Upper lobe of left lung (tissue), 6 donors: ENCODE data around the gene ZCCHC7. TPM values are rescaled to one million over a fixed set of nuclear protein-coding genes. Genes with fewer than 3 reads are reported as not detected.
"Not testable (repeated sequence)": the region's sequence is repeated elsewhere in the genome, so short reads cannot be mapped to it uniquely, and the experiment has no call there.

Experiments
- ATAC-seq, 2 donors: fragments of 200-7000 bp; cut with Tn5 transposase; one replicate each; pipeline ENCODE4 v1.9.1; 2022; ENCODE audit warnings: mild to moderate bottlenecking in 2 of 2, moderate library complexity in 2 of 2; ENCODE audit not compliant: low FRiP score in 2 of 2
- DNase-seq, 2 donors: peaks; one replicate each; pipeline ENCODE4 v3.0.0-alpha.2; 2019 to 2020
- H3K27ac ChIP-seq, 4 donors: fragments of 200-600 bp; sonication (generic); one replicate each; pipeline ENCODE4 v1.5.1; 2016 to 2019
- H3K27me3 ChIP-seq, 4 donors: fragments of 200-600 bp; sonication (generic); one replicate each; pipeline ENCODE4 v1.5.1; 2017 to 2019
- H3K36me3 ChIP-seq, 4 donors: fragments of 200-600 bp; sonication (generic); one replicate each; pipeline ENCODE4 v1.5.1; 2016 to 2019
- H3K4me1 ChIP-seq, 4 donors: fragments of 200-600 bp; sonication (generic); one replicate each; pipeline ENCODE4 v1.5.1; 2018 to 2019
- H3K4me3 ChIP-seq, 4 donors: fragments of 200-600 bp; sonication (generic); one replicate each; pipeline ENCODE4 v1.5.1; 2017 to 2019; ENCODE audit warnings: mild to moderate bottlenecking in 2 of 4, moderate library complexity in 1 of 4
- H3K9me3 ChIP-seq, 4 donors: fragments of 200-600 bp; sonication (generic); one replicate each; pipeline ENCODE4 v1.5.1; 2018 to 2019
- EP300 ChIP-seq, 4 donors: sonication (generic); formaldehyde crosslinking; IDR thresholded peaks; one replicate each; pipeline ENCODE4 v1.5.1; 2017; ENCODE audit warnings: antibody characterized with exemption in 4 of 4, control low read depth in 2 of 4
- POLR2A ChIP-seq, 4 donors: fragments of 450-650 bp; IDR thresholded peaks; one replicate each; pipeline ENCODE4 v1.5.1; 2016 to 2017; ENCODE audit warnings: antibody characterized with exemption in 4 of 4, mild to moderate bottlenecking in 2 of 4
- POLR2AphosphoS5 ChIP-seq, 2 donors: sonication (generic); formaldehyde crosslinking; IDR thresholded peaks; one replicate each; pipeline ENCODE4 v1.5.1; 2017; ENCODE audit warnings: antibody characterized with exemption in 2 of 2
- WGBS, 2 donors: methylation state at CpG; one replicate each; pipeline ENCODE4 v1.1.5; 2017 to 2018; 5-methylcytosine and 5-hydroxymethylcytosine counted together
- total RNA-seq, 6 donors: library from RNA; depleted of rRNA in 4 of 6; stranded (reverse); fragments of >200 nt in 4 of 6; gene quantifications; one replicate each; pipeline versions ENCODE4 v1.1.0 to v1.2.1, GENCODE V29; 2016 to 2021
- TF ChIP-seq, protein P1 (sequence below), 6 experiments: fragments of 450-650 bp in 4 of 6; fragments of 200-600 bp in 2 of 6; sonication (generic) in 2 of 6; IDR thresholded peaks; one replicate each; pipeline ENCODE4 v1.5.1; 2016 to 2019; ENCODE audit warnings: antibody characterized with exemption in 6 of 6
- donor health status: DM: no; HTN: no; CAD: no; lungs with moderate emphysema.
- donor health status: DM: no; HTN: yes; CAD: no; lungs with severe emphysema.

The ZCCHC7 gene
- total RNA-seq, 6 donors from 2014 or later: 11.1 to 44.0 (median 18.7) TPM

GRCh38 chr9:37301854-37302172 is 181.4 kb downstream of the ZCCHC7 start:
- WGBS, 2 donors: 0 to 79% methylated on average over 1 of the region's 1 CpG
- H3K27me3 ChIP-seq: no peaks in the 10 kb centered on the region
- TF ChIP-seq, protein P1, sequence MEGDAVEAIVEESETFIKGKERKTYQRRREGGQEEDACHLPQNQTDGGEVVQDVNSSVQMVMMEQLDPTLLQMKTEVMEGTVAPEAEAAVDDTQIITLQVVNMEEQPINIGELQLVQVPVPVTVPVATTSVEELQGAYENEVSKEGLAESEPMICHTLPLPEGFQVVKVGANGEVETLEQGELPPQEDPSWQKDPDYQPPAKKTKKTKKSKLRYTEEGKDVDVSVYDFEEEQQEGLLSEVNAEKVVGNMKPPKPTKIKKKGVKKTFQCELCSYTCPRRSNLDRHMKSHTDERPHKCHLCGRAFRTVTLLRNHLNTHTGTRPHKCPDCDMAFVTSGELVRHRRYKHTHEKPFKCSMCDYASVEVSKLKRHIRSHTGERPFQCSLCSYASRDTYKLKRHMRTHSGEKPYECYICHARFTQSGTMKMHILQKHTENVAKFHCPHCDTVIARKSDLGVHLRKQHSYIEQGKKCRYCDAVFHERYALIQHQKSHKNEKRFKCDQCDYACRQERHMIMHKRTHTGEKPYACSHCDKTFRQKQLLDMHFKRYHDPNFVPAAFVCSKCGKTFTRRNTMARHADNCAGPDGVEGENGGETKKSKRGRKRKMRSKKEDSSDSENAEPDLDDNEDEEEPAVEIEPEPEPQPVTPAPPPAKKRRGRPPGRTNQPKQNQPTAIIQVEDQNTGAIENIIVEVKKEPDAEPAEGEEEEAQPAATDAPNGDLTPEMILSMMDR (IDR thresholded peaks at IDR 0.05): no peak
- TF ChIP-seq POLR2A (IDR thresholded peaks at IDR 0.05): no peak
- TF ChIP-seq POLR2AphosphoS5 (IDR thresholded peaks at IDR 0.05): no peak
- TF ChIP-seq EP300 (IDR thresholded peaks at IDR 0.05): no peak
- DNase-seq (no peak), ATAC-seq (no peak)
- H3K4me3 ChIP-seq: no peak overlapping the region
- no peaks in the 10 kb centered on the region for H3K9me3 ChIP-seq
- H3K27ac ChIP-seq: no peak overlapping the region
- H3K36me3 ChIP-seq: peaks cover 0 to 24% (median 0%) of the 10 kb centered on the region in 4 donors
- peaks cover 0 to 3% (median 0%) of the 10 kb centered on the region in 4 donors for H3K4me1 ChIP-seq

- Histone ChIP-seq H3K4me1 (peaks cover 0 to 3% (median 0%) of the 10 kb centered on the region in 4 donors), H3K4me3 (no peak overlapping the region), H3K27me3 (no peaks in the 10 kb centered on the region), H3K27ac (no peak overlapping the region), H3K36me3 (peaks cover 0 to 26% (median 0%) of the 10 kb centered on the region in 4 donors), H3K9me3 (no peaks in the 10 kb centered on the region)
- DNase-seq: no peak
- TF ChIP-seq POLR2A (IDR thresholded peaks at IDR 0.05) (no peak), EP300 (IDR thresholded peaks at IDR 0.05) (no peak), POLR2AphosphoS5 (IDR thresholded peaks at IDR 0.05) (no peak)
- TF ChIP-seq, protein P1 (IDR thresholded peaks at IDR 0.05): no peak
- ATAC-seq: no peak
- WGBS, 2 donors: 35 to 39% methylated on average over 3 of the region's 3 CpGs
Measured at GRCh38 chr9:37302277-37302676, 181.9 kb downstream of the ZCCHC7 start.

DNA sequence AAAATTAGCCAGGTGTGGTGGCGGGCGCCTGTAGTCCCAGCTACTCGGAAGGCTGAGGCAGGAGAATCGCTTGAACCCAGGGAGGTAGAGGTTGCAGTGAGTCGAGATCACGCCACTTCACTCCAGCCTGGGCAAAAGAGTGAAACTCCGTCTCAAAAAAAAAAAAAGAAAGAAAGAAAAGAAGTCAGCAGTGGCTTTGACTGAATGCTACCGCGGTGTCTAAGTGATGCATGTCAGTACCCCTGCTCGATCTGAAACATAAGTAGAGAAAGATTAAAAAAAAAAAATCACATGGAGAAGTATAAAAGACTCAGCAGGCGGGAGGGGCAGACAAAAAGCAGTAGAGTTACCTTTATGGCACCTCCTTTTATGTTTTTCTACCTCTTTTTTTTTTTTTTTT is 182.9 kb downstream of the ZCCHC7 start:
- not testable (repeated sequence) for DNase-seq, H3K9me3 ChIP-seq, H3K4me3 ChIP-seq, H3K4me1 ChIP-seq, ATAC-seq, H3K27me3 ChIP-seq, H3K27ac ChIP-seq
- H3K36me3 ChIP-seq: peaks cover 0 to 26% (median 0%) of the 10 kb centered on the region in 4 donors
- WGBS, 2 donors: 96% methylated on average over 11 of the region's 11 CpGs

DNA sequence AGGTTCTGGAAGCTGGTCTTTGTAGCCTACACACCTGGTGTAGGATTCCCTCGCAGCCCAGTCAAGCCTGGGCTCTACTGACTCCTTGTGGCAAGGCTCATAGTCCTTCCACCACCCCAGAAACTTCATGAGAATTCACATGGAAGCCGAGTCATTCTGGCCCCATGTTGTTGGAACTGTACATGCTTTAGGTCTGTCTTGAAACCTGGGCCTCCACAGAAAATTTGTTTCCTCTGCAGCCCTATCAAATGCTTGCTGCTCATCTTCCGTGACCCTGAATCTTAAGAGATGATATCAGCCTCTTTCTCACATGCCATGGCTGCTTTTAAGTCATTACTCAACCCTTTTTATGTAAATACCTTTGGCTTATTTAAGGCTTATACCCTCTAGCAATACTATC is 188.8 kb downstream of the ZCCHC7 start:
- H3K4me1 ChIP-seq: no peaks in the 10 kb centered on the region
- ATAC-seq: no peak
- no peak for DNase-seq
- peaks cover 0 to 22% (median 0%) of the 10 kb centered on the region in 4 donors for H3K36me3 ChIP-seq
- WGBS, 2 donors: 88 to 96% methylated on average over 3 of the region's 3 CpGs
- no peaks in the 10 kb centered on the region for H3K9me3 ChIP-seq
- no peak overlapping the region for H3K4me3 ChIP-seq
- H3K27ac ChIP-seq: no peak overlapping the region
- TF ChIP-seq EP300 (IDR thresholded peaks at IDR 0.05) (no peak), POLR2AphosphoS5 (IDR thresholded peaks at IDR 0.05) (no peak), POLR2A (IDR thresholded peaks at IDR 0.05) (no peak)
- H3K27me3 ChIP-seq: no peaks in the 10 kb centered on the region

- Histone ChIP-seq H3K4me3 (no peak overlapping the region), H3K36me3 (peaks cover 0 to 3% (median 0%) of the 10 kb centered on the region in 4 donors), H3K4me1 (no peaks in the 10 kb centered on the region), H3K27ac (no peak overlapping the region), H3K27me3 (no peaks in the 10 kb centered on the region), H3K9me3 (no peaks in the 10 kb centered on the region)
- ATAC-seq: no peak
- no peak for DNase-seq
- TF ChIP-seq EP300 (IDR thresholded peaks at IDR 0.05): no peak
- TF ChIP-seq, protein P1 (IDR thresholded peaks at IDR 0.05): no peak
- no peak for TF ChIP-seq POLR2A (IDR thresholded peaks at IDR 0.05)
- TF ChIP-seq POLR2AphosphoS5 (IDR thresholded peaks at IDR 0.05): no peak
- 97 to 98% methylated on average over 3 of the region's 3 CpGs for WGBS, 2 donors
Measured at GRCh38 chr9:37311938-37312708, 191.7 kb downstream of the ZCCHC7 start.

DNA sequence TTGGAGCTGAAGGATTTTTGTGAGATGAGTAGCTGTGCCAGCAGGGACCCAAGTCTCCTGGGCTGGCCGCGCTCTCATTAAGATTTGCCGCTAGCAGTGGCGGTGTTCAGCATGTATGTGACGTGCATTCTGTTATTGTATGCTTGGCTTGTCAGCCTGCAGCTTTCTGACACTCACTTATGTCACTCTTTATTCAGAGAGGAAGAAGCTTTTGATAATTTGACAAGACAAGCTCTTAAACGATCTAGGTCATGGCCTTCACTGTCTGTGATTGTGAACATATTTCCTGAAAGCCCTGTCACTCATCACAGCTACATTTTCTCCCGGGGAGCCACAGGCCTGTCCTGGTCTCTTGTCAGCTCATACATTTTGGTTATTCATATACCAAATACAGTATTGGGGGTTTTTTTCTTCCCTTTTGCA is 203.9 kb downstream of the ZCCHC7 start:
- WGBS, 2 donors: 61 to 70% methylated on average over 7 of the region's 7 CpGs
- no peaks in the 10 kb centered on the region for H3K36me3 ChIP-seq
- TF ChIP-seq EP300 (IDR thresholded peaks at IDR 0.05) (no peak), POLR2AphosphoS5 (IDR thresholded peaks at IDR 0.05) (no peak)
- DNase-seq (no peak), ATAC-seq (no peak)
- no peaks in the 10 kb centered on the region for H3K27me3 ChIP-seq
- H3K4me1 ChIP-seq: no peaks in the 10 kb centered on the region
- H3K27ac ChIP-seq: no peak overlapping the region
- no peaks in the 10 kb centered on the region for H3K9me3 ChIP-seq
- no peak overlapping the region for H3K4me3 ChIP-seq
